Germinal center (tissue), 1 donor: ENCODE results near the gene DCD.
"Not testable (repeated sequence)": the region's sequence is repeated elsewhere in the genome, so short reads cannot be mapped to it uniquely, and the experiment has no call there.

Source experiments
- DNase-seq: peaks from one replicate; pipeline ENCODE4 v3.0.0; 2012; ENCODE audit warnings: mixed read lengths, low spot score

Gene DCD

GRCh38 chr12:54653025-54653424, 4.9 kb upstream of the DCD start:
- DNase-seq: no peak

GRCh38 chr12:54650889-54651288, 2.7 kb upstream of the DCD start:
- no peak for DNase-seq

GRCh38 chr12:54650409-54650808, 2.2 kb upstream of the DCD start:
- no peak for DNase-seq

- DNase-seq: no peak
Observed at GRCh38 chr12:54649825-54650224, 1.7 kb upstream of the DCD start.

GRCh38 chr12:54641554-54641953, 6.6 kb downstream of the DCD start:
- no peak for DNase-seq

- DNase-seq: no peak
Observed at GRCh38 chr12:54641089-54641488, 7.1 kb downstream of the DCD start.

GRCh38 chr12:54639112-54639511, 9.1 kb downstream of the DCD start:
- DNase-seq: not testable (repeated sequence)

GRCh38 chr12:54634795-54635194, 13.4 kb downstream of the DCD start, which contains the start of gene LACRT:
TSS of gene LACRT (minus strand) at chr12:54634895. CDS start at chr12:54634841, 54 bp downstream.
- DNase-seq: no peak

- DNase-seq: no peak
Observed at GRCh38 chr12:54631988-54632728, 16.0 kb downstream of the DCD start.

GRCh38 chr12:54631551-54631950, 16.6 kb downstream of the DCD start:
- no peak for DNase-seq

GRCh38 chr12:54629925-54630324, 18.2 kb downstream of the DCD start:
- no peak for DNase-seq

- DNase-seq: no peak
Observed at GRCh38 chr12:54628186-54628846, 19.8 kb downstream of the DCD start.

GRCh38 chr12:54627304-54627703, 20.9 kb downstream of the DCD start:
- DNase-seq: no peak

- no peak for DNase-seq
Observed at GRCh38 chr12:54625598-54625997, 22.6 kb downstream of the DCD start.

- no peak for DNase-seq
Observed at GRCh38 chr12:54624315-54625279, 23.6 kb downstream of the DCD start.

GRCh38 chr12:54622463-54623183, 25.5 kb downstream of the DCD start:
- DNase-seq: no peak

- DNase-seq: no peak
Observed at GRCh38 chr12:54616933-54617680, 31.1 kb downstream of the DCD start.

- DNase-seq: no peak
Observed at GRCh38 chr12:54612225-54612750, 35.9 kb downstream of the DCD start.

GRCh38 chr12:54611715-54612149, 36.4 kb downstream of the DCD start:
- DNase-seq: no peak

- DNase-seq: no peak
Observed at GRCh38 chr12:54608769-54609168, 39.4 kb downstream of the DCD start.

- DNase-seq: no peak
Observed at GRCh38 chr12:54608156-54608555, 40.0 kb downstream of the DCD start.
